Smooth muscle cell (in vitro differentiated cells): Measurements from ENCODE around the gene G3BP2. TPM values are rescaled to one million over a fixed set of nuclear protein-coding genes. Genes with fewer than 3 reads are reported as not detected.

ENCODE experiments used
- DNase-seq: peaks from one replicate; lab custom pipeline; 2025; ENCODE audit not compliant: unreplicated experiment; lab: John Stamatoyannopoulos, UW
- H2AFZ ChIP-seq: fragments of 200-600 bp; sonication (generic); 2 replicates; pipeline ENCODE4 v1.6.0; 2016; ENCODE audit warnings: antibody characterized with exemption, low read depth, mild to moderate bottlenecking
- H3F3A ChIP-seq: fragments of 200-600 bp; sonication (generic); 2 replicates; pipeline ENCODE4 v1.6.0; 2017; ENCODE audit warnings: antibody characterized with exemption, low read depth
- H3K27ac ChIP-seq: fragments of 200-600 bp; sonication (generic); 2 replicates; pipeline ENCODE4 v1.5.1; 2016; ENCODE audit warnings: low read depth, mild to moderate bottlenecking
- H3K27me3 ChIP-seq: fragments of 200-600 bp; sonication (generic); 2 replicates; pipeline ENCODE4 v1.6.1; 2016; ENCODE audit warnings: low read depth, mild to moderate bottlenecking
- H3K36me3 ChIP-seq: fragments of 200-600 bp; sonication (generic); 2 replicates; pipeline ENCODE4 v1.5.1; 2016; ENCODE audit warnings: low read depth
- H3K4me1 ChIP-seq: fragments of 200-600 bp; sonication (generic); 2 replicates; pipeline ENCODE4 v1.5.1; 2016; ENCODE audit warnings: low read depth
- H3K4me2 ChIP-seq: fragments of 200-600 bp; sonication (generic); 2 replicates; pipeline ENCODE4 v1.6.0; 2016; ENCODE audit warnings: mild to moderate bottlenecking
- H3K4me3 ChIP-seq: fragments of 200-600 bp; sonication (generic); 2 replicates; pipeline ENCODE4 v1.5.1; 2016; ENCODE audit warnings: mild to moderate bottlenecking
- H3K79me2 ChIP-seq: fragments of 200-600 bp; sonication (generic); 2 replicates; pipeline ENCODE4 v1.6.0; 2016; ENCODE audit warnings: low read depth, mild to moderate bottlenecking
- H3K9ac ChIP-seq: fragments of 200-600 bp; sonication (generic); 2 replicates; pipeline ENCODE4 v1.6.0; 2016; ENCODE audit warnings: low read depth
- H3K9me3 ChIP-seq: fragments of 200-600 bp; sonication (generic); replicated peaks from 2 replicates; pipeline ENCODE4 v1.5.1; 2016; ENCODE audit warnings: low read depth
- H4K20me1 ChIP-seq: fragments of 200-600 bp; sonication (generic); 2 replicates; pipeline ENCODE4 v1.6.0; 2016; ENCODE audit warnings: low read depth
- CTCF ChIP-seq: fragments of 200-600 bp; sonication (generic); IDR thresholded peaks from 2 replicates; pipeline ENCODE4 v1.5.1; 2017; ENCODE audit warnings: borderline replicate concordance, mild to moderate bottlenecking, antibody characterized with exemption; ENCODE audit not compliant: insufficient read depth, poor library complexity, severe bottlenecking
- WGBS: methylation state at CpG from one replicate; pipeline ENCODE4 v1.1.7; 2016; ENCODE audit warnings: low lambda C conversion rate; 5-methylcytosine and 5-hydroxymethylcytosine counted together
- polyA plus RNA-seq: library from polyadenylated mRNA; unstranded; fragments of >200 nt; fragmentation: Nextera tagmentation; extraction: Ambion mirVana; gene quantifications from 2 replicates; pipeline ENCODE4 v1.2.1, GENCODE V29; 2016
- total RNA-seq: library from RNA; depleted of rRNA; stranded (reverse); fragments of >200 nt; gene quantifications from 2 replicates; pipeline ENCODE4 v1.2.3, GENCODE V29; 2014

G3BP2 gene
- total and polyA plus RNA-seq, 2 experiments from 2014 or later: 84.5 to 149 TPM

GRCh38 chr4:75679876-75680575 is 6.8 kb upstream of the G3BP2 start:
- no peaks in the 10 kb centered on the region for H3K27me3 ChIP-seq
- no peak for DNase-seq
- H3K36me3 ChIP-seq: no peaks in the 10 kb centered on the region
- no peak overlapping the region for H3K9ac ChIP-seq
- no peak overlapping the region for H3K4me2 ChIP-seq
- H3K4me1 ChIP-seq: no peaks in the 10 kb centered on the region
- no peaks in the 10 kb centered on the region for H4K20me1 ChIP-seq
- H3K4me3 ChIP-seq: no peak overlapping the region
- no peak overlapping the region for H2AFZ ChIP-seq
- WGBS: 82% methylated on average over 3 of the region's 3 CpGs
- no peaks in the 10 kb centered on the region for H3K79me2 ChIP-seq
- H3F3A ChIP-seq: no peaks in the 10 kb centered on the region
- no peaks in the 10 kb centered on the region for H3K9me3 ChIP-seq
- no peak overlapping the region for H3K27ac ChIP-seq
- no peak for TF ChIP-seq CTCF

GRCh38 chr4:75678965-75679364 is 5.8 kb upstream of the G3BP2 start:
- Histone ChIP-seq H4K20me1 (no peaks in the 10 kb centered on the region), H3F3A (no peaks in the 10 kb centered on the region), H3K4me1 (peaks cover 4% of the 10 kb centered on the region), H3K27me3 (no peaks in the 10 kb centered on the region), H3K36me3 (no peaks in the 10 kb centered on the region), H3K9me3 (no peaks in the 10 kb centered on the region), H3K79me2 (no peaks in the 10 kb centered on the region), H3K4me3 (no peak overlapping the region), H3K27ac (no peak overlapping the region), H2AFZ (no peak overlapping the region), H3K4me2 (no peak overlapping the region), H3K9ac (no peak overlapping the region)
- DNase-seq: no peak
- no peak for TF ChIP-seq CTCF

- no peak for TF ChIP-seq CTCF
- H3K4me3 ChIP-seq: no peak overlapping the region
- H3K27me3 ChIP-seq: no peaks in the 10 kb centered on the region
- no peak overlapping the region for H3K9ac ChIP-seq
- no peaks in the 10 kb centered on the region for H4K20me1 ChIP-seq
- no peaks in the 10 kb centered on the region for H3K9me3 ChIP-seq
- DNase-seq: no peak
- H3K4me1 ChIP-seq: peaks cover 7% of the 10 kb centered on the region
- no peak overlapping the region for H3K27ac ChIP-seq
- H3F3A ChIP-seq: no peaks in the 10 kb centered on the region
- no peaks in the 10 kb centered on the region for H3K36me3 ChIP-seq
- no peak overlapping the region for H3K4me2 ChIP-seq
- no peaks in the 10 kb centered on the region for H3K79me2 ChIP-seq
- no peak overlapping the region for H2AFZ ChIP-seq
These were observed 5.3 kb upstream of the G3BP2 start for GRCh38 chr4:75678473-75678872.

- no peak overlapping the region for H2AFZ ChIP-seq
- H3K27me3 ChIP-seq: no peaks in the 10 kb centered on the region
- H3K27ac ChIP-seq: no peak overlapping the region
- no peak overlapping the region for H3K4me3 ChIP-seq
- peaks cover 23% of the 10 kb centered on the region for H4K20me1 ChIP-seq
- 73% methylated on average over 11 of the region's 11 CpGs for WGBS
- no peak overlapping the region for H3K4me2 ChIP-seq
- H3K36me3 ChIP-seq: no peaks in the 10 kb centered on the region
- peaks cover 31% of the 10 kb centered on the region for H3K79me2 ChIP-seq
- no peaks in the 10 kb centered on the region for H3F3A ChIP-seq
- no peak for DNase-seq
- H3K9ac ChIP-seq: no peak overlapping the region
- no peak for TF ChIP-seq CTCF
- H3K4me1 ChIP-seq: peaks cover 27% of the 10 kb centered on the region
- no peaks in the 10 kb centered on the region for H3K9me3 ChIP-seq
These were observed 1.9 kb upstream of the G3BP2 start for GRCh38 chr4:75675004-75675531.
